Right lobe of liver (tissue), 6 donors: ENCODE results near the gene CCDC97. TPM values are rescaled to one million over a fixed set of nuclear protein-coding genes. Genes with fewer than 3 reads are reported as not detected.

Experiments used
- ATAC-seq, 4 donors: fragments of 200-7000 bp; cut with Tn5 transposase; one replicate each; pipeline ENCODE4 v1.9.1; 2020; ENCODE audit warnings: mild to moderate bottlenecking in 4 of 4, moderate library complexity in 4 of 4
- DNase-seq, 3 donors: peaks; one replicate each; pipeline ENCODE4 v3.0.0-alpha.2; 2020
- H3K27ac ChIP-seq, 3 donors: fragments of 200-600 bp; one replicate each; pipeline ENCODE4 v1.8.0; 2022
- H3K27me3 ChIP-seq, 2 donors: fragments of 200-600 bp; one replicate each; pipeline ENCODE4 v1.8.0; 2022
- H3K36me3 ChIP-seq, 4 donors: fragments of 200-600 bp; sonication (generic) in 1 of 4; one replicate each; pipeline versions ENCODE4 v1.5.1 to v1.8.0; 2017 to 2022; ENCODE audit warnings: control low read depth in 1 of 4
- H3K4me1 ChIP-seq, 4 donors: fragments of 200-600 bp; sonication (generic) in 1 of 4; one replicate each; pipeline versions ENCODE4 v1.5.1 to v1.8.0; 2017 to 2022; ENCODE audit warnings: control low read depth in 1 of 4
- H3K4me3 ChIP-seq, 3 donors: fragments of 200-600 bp; one replicate each; pipeline ENCODE4 v1.8.0; 2022
- H3K9me3 ChIP-seq, 4 donors: fragments of 200-600 bp; sonication (generic) in 1 of 4; one replicate each; pipeline versions ENCODE4 v1.5.1 to v1.8.0; 2017 to 2022; ENCODE audit warnings: control low read depth in 1 of 4
- CTCF ChIP-seq, 4 donors: fragments of 200-600 bp in 3 of 4; fragments of 450-650 bp in 1 of 4; IDR thresholded peaks; one replicate each; pipeline versions ENCODE4 v1.5.1 to v1.8.0; 2016 to 2022; ENCODE audit warnings: antibody characterized with exemption in 4 of 4, mild to moderate bottlenecking in 2 of 4
- POLR2A ChIP-seq: fragments of 450-650 bp; IDR thresholded peaks from one replicate; pipeline ENCODE4 v1.6.1; 2017; ENCODE audit warnings: antibody characterized with exemption, mild to moderate bottlenecking
- WGBS: methylation state at CpG from one replicate; pipeline ENCODE4 v1.1.6; 2018; ENCODE audit warnings: low coverage, low lambda C conversion rate; ENCODE audit not compliant: insufficient coverage; ENCODE audit errors: missing lambda C conversion rate; 5-methylcytosine and 5-hydroxymethylcytosine counted together
- intact Hi-C, 2 donors: fragments of 100-400 bp; cut with DNase I; formaldehyde crosslinking; loops; one replicate each; pipeline versions ENCODE4 v1.11.2 to v1.14.1; 2022
- total RNA-seq, 6 experiments: library from RNA; depleted of rRNA in 2 of 6; stranded (reverse); fragments of >200 nt in 2 of 6; fragmentation: NEBNext Ultra II Directional in 3 of 6; extraction: Animal tissue kit (Norgen Biotek cat#: 25700) in 3 of 6; gene quantifications; one replicate each; pipeline versions ENCODE4 v1.1.0 to v1.2.4, GENCODE V29; 2016 to 2023
- donor health status: DM: no; HTN: yes; CAD: no.
- donor health status: DM: no; HTN: no; CAD: no.
- donor health status: DM: no; HTN: no; CAD: no.
- donor health status: DM: no; HTN: yes; CAD: no.
- donor health status: DM: no; HTN: yes; CAD: no.

CCDC97 gene
- total RNA-seq, 6 experiments from 2014 or later, result 4.6 to 7.2 (median 6.9) TPM

- TF ChIP-seq POLR2A, result no peak
- no peak for TF ChIP-seq CTCF (IDR thresholded peaks at IDR 0.05)
- ATAC-seq (no peak), DNase-seq (no peak)
- intact Hi-C loops, result no loop called here
- peaks cover 0 to 15% (median 0%) of the 10 kb centered on the region in 4 donors for H3K4me1 ChIP-seq
- no peak overlapping the region for H3K27ac ChIP-seq
- H3K9me3 ChIP-seq, result no peaks in the 10 kb centered on the region
- no peak overlapping the region for H3K4me3 ChIP-seq
- H3K36me3 ChIP-seq, result no peaks in the 10 kb centered on the region
- WGBS, result 96% methylated on average over 4 of the region's 13 CpGs
- no peaks in the 10 kb centered on the region for H3K27me3 ChIP-seq
These were observed 47.8 kb downstream of the CCDC97 start for GRCh38 chr19:41357746-41358145.

GRCh38 chr19:41359741-41360140 lies 49.8 kb downstream of the CCDC97 start:
- 100% methylated on average over 1 of the region's 1 CpG for WGBS

GRCh38 chr19:41362143-41362847 lies 52.3 kb downstream of the CCDC97 start:
- WGBS, result 81% methylated on average over 6 of the region's 10 CpGs
- ATAC-seq (no peak), DNase-seq (no peak)
- intact Hi-C loops, result no loop called here
- no peaks in the 10 kb centered on the region for H3K27me3 ChIP-seq
- H3K4me1 ChIP-seq, result peaks cover 0 to 4% (median 0%) of the 10 kb centered on the region in 4 donors
- no peaks in the 10 kb centered on the region for H3K9me3 ChIP-seq
- no peak for TF ChIP-seq CTCF (IDR thresholded peaks at IDR 0.05)
- TF ChIP-seq POLR2A, result no peak
- H3K27ac ChIP-seq, result no peak overlapping the region
- no peaks in the 10 kb centered on the region for H3K36me3 ChIP-seq
- no peak overlapping the region for H3K4me3 ChIP-seq

More at GRCh38 chr19:41359741-41360140, 49.8 kb downstream of the CCDC97 start:
- no peak overlapping the region for H3K4me3 ChIP-seq
- no peaks in the 10 kb centered on the region for H3K27me3 ChIP-seq
- intact Hi-C loops, result no loop called here
- no peaks in the 10 kb centered on the region for H3K9me3 ChIP-seq
- H3K36me3 ChIP-seq, result no peaks in the 10 kb centered on the region
- TF ChIP-seq POLR2A (no peak), CTCF (IDR thresholded peaks at IDR 0.05) (no peak)
- ATAC-seq (no peak), DNase-seq (no peak)
- H3K4me1 ChIP-seq, result peaks cover 0 to 4% (median 0%) of the 10 kb centered on the region in 4 donors
- no peak overlapping the region for H3K27ac ChIP-seq

GRCh38 chr19:41363371-41363752 lies 53.4 kb downstream of the CCDC97 start:
- H3K36me3 ChIP-seq, result no peaks in the 10 kb centered on the region
- 35% methylated on average over 6 of the region's 6 CpGs for WGBS
- H3K4me1 ChIP-seq, result peaks cover 0 to 9% (median 0%) of the 10 kb centered on the region in 4 donors
- H3K27ac ChIP-seq, result peak overlapping the region; percentile 91 to 98 (median 92)
- ATAC-seq, result no peak
- H3K9me3 ChIP-seq, result no peaks in the 10 kb centered on the region
- TF ChIP-seq POLR2A, result no peak
- no peak for TF ChIP-seq CTCF (IDR thresholded peaks at IDR 0.05)
- no peaks in the 10 kb centered on the region for H3K27me3 ChIP-seq
- peak overlapping the region; percentile 81 to 88 (median 81) for H3K4me3 ChIP-seq
- DNase-seq, result no peak
- intact Hi-C loops, result no loop called here
